H1 (cell line): ENCODE measurements around the gene HDAC11. TPM values are rescaled to one million over a fixed set of nuclear protein-coding genes. Genes with fewer than 3 reads are reported as not detected.

ENCODE experiments used
- CTCF ChIA-PET: fragments of 300-600 bp; sonication (Branson Sonifier 250); formaldehyde crosslinking; loops from one replicate; lab custom pipeline; 2021; ENCODE audit not compliant: partially characterized antibody; lab: Charles Lee
- POLR2A ChIA-PET: fragments of 300-600 bp; sonication (Branson Sonifier 250); formaldehyde crosslinking; loops from one replicate; lab custom pipeline; 2021; ENCODE audit warnings: inconsistent platforms; ENCODE audit not compliant: partially characterized antibody; lab: Charles Lee
- DNase-seq, 2 experiments: peaks; one replicate each; pipeline versions ENCODE4 v3.0.0 to v3.0.0-alpha.2; 2010 to 2022; ENCODE audit warnings: low spot score in 2 of 2, low read depth in 1 of 2, mixed read lengths in 1 of 2
- FAIRE-seq: peaks from 2 replicates; lab custom pipeline; 2011; peaks lifted over from hg19 to GRCh38; lab: Jason Lieb, UNC
- H2AFZ ChIP-seq: 2 replicates; pipeline ENCODE4 v1.8.1; 2012; ENCODE audit warnings: low read length, inconsistent platforms
- H2AK5ac ChIP-seq: 2 replicates; pipeline ENCODE4 v1.6.1; 2013; ENCODE audit warnings: low read depth, low read length
- H2BK120ac ChIP-seq: replicated peaks from 2 replicates; pipeline ENCODE3; 2013; ENCODE audit warnings: low read depth, low read length, inconsistent platforms
- H2BK12ac ChIP-seq: 2 replicates; pipeline ENCODE4 v1.6.1; 2013; ENCODE audit warnings: low read depth, low read length
- H2BK15ac ChIP-seq: 2 replicates; pipeline ENCODE4 v1.6.1; 2013; ENCODE audit warnings: low read length
- H2BK20ac ChIP-seq: 2 replicates; pipeline ENCODE4 v1.6.1; 2013; ENCODE audit warnings: low read length
- H2BK5ac ChIP-seq: 2 replicates; pipeline ENCODE4 v1.6.1; 2013; ENCODE audit warnings: low read depth, low read length
- H3K14ac ChIP-seq: 2 replicates; pipeline ENCODE4 v1.6.1; 2013; ENCODE audit warnings: inconsistent platforms; ENCODE audit not compliant: insufficient read length
- H3K18ac ChIP-seq: 2 replicates; pipeline ENCODE4 v1.6.1; 2013; ENCODE audit warnings: low read length; ENCODE audit errors: extremely low read depth
- H3K23ac ChIP-seq: 2 replicates; pipeline ENCODE4 v1.6.1; 2013; ENCODE audit warnings: inconsistent platforms; ENCODE audit not compliant: insufficient read length
- H3K23me2 ChIP-seq: 2 replicates; pipeline ENCODE4 v1.6.1; 2013; ENCODE audit warnings: low read depth, low read length
- H3K27ac ChIP-seq: 2 replicates; pipeline ENCODE4 v1.6.1; 2011; ENCODE audit warnings: low read depth, low read length, inconsistent platforms
- H3K27me3 ChIP-seq, 4 experiments: replicated peaks in 1 of 4; 1 replicate in 1 of 4; 2 replicates in 3 of 4; pipeline versions ENCODE4 v1.6.1 to v1.8.1; 2011 to 2013; ENCODE audit warnings: low read length in 3 of 4, mild to moderate bottlenecking in 3 of 4, inconsistent platforms in 2 of 4, mixed read lengths in 2 of 4, moderate library complexity in 1 of 4; ENCODE audit not compliant: control insufficient read depth in 3 of 4, insufficient read depth in 3 of 4; ENCODE audit errors: extremely low read depth in 1 of 4
- H3K36me3 ChIP-seq, 4 experiments: 2 replicates each; pipeline versions ENCODE4 v1.6.1 to v1.8.1; 2011 to 2013; ENCODE audit warnings: mild to moderate bottlenecking in 4 of 4, low read length in 3 of 4, moderate library complexity in 2 of 4, control low read depth in 1 of 4, inconsistent platforms in 1 of 4; ENCODE audit not compliant: insufficient read depth in 4 of 4, control insufficient read depth in 2 of 4
- H3K4ac ChIP-seq: replicated peaks from 2 replicates; pipeline ENCODE3; 2013; ENCODE audit warnings: low read length, low read depth, mixed read lengths, inconsistent platforms; ENCODE audit not compliant: insufficient read length
- H3K4me1 ChIP-seq, 4 experiments: replicated peaks in 1 of 4; 1 replicate in 1 of 4; 2 replicates in 3 of 4; pipeline versions ENCODE4 v1.6.1 to v1.8.1; 2011 to 2013; ENCODE audit warnings: low read length in 3 of 4, inconsistent platforms in 2 of 4, mixed read lengths in 1 of 4; ENCODE audit not compliant: insufficient read depth in 4 of 4, control insufficient read depth in 3 of 4
- H3K4me2 ChIP-seq, 2 experiments: 2 replicates each; pipeline versions ENCODE4 v1.6.1 to v1.8.1; 2011 to 2013; ENCODE audit warnings: low read depth in 2 of 2, low read length in 2 of 2, control low read depth in 1 of 2, inconsistent platforms in 1 of 2, mild to moderate bottlenecking in 1 of 2; ENCODE audit not compliant: insufficient read depth in 1 of 2
- H3K4me3 ChIP-seq, 4 experiments: fragments of 200-600, 300-600 bp in 1 of 4; sonication (generic), shearing (Covaris generic), sonication (Bioruptor Twin) in 1 of 4; 2 replicates each; pipeline versions ENCODE4 v1.5.1 to v1.8.1; 2011 to 2016; ENCODE audit warnings: low read length in 4 of 4, low read depth in 3 of 4, control low read depth in 2 of 4, inconsistent platforms in 2 of 4, mild to moderate bottlenecking in 2 of 4, mixed read lengths in 1 of 4, moderate library complexity in 1 of 4; ENCODE audit not compliant: insufficient read depth in 2 of 4; ENCODE audit errors: extremely low read depth in 1 of 4
- H3K56ac ChIP-seq: replicated peaks from 2 replicates; pipeline ENCODE3; 2013; ENCODE audit warnings: low read depth, mild to moderate bottlenecking, mixed read lengths, low read length, inconsistent platforms; ENCODE audit not compliant: insufficient read length
- H3K79me1 ChIP-seq: 2 replicates; pipeline ENCODE4 v1.6.1; 2013; ENCODE audit warnings: low read depth, low read length, control low read depth
- H3K79me2 ChIP-seq, 2 experiments: 2 replicates each; pipeline versions ENCODE4 v1.6.1 to v1.8.1; 2012 to 2013; ENCODE audit warnings: low read length in 2 of 2, mild to moderate bottlenecking in 2 of 2, inconsistent platforms in 1 of 2; ENCODE audit not compliant: insufficient read depth in 2 of 2, control insufficient read depth in 1 of 2
- H3K9ac ChIP-seq, 4 experiments: replicated peaks in 1 of 4; 1 replicate in 1 of 4; 2 replicates in 3 of 4; pipeline versions ENCODE4 v1.6.1 to v1.8.1; 2011 to 2013; ENCODE audit warnings: low read depth in 3 of 4, low read length in 3 of 4, control low read depth in 2 of 4, mild to moderate bottlenecking in 2 of 4, moderate library complexity in 2 of 4, inconsistent platforms in 1 of 4; ENCODE audit errors: extremely low read depth in 1 of 4
- H3K9me3 ChIP-seq, 2 experiments: 2 replicates each; pipeline versions ENCODE4 v1.6.1 to v1.8.1; 2012 to 2013; ENCODE audit warnings: mild to moderate bottlenecking in 2 of 2, moderate library complexity in 2 of 2, control low read depth in 1 of 2, inconsistent platforms in 1 of 2, low read depth in 1 of 2, low read length in 1 of 2, mixed read lengths in 1 of 2; ENCODE audit not compliant: insufficient read depth in 2 of 2
- H4K20me1 ChIP-seq, 2 experiments: replicated peaks in 1 of 2; 2 replicates each; pipeline versions ENCODE3 to v1.8.1; 2011 to 2013; ENCODE audit warnings: inconsistent platforms in 2 of 2, low read length in 2 of 2, mild to moderate bottlenecking in 1 of 2; ENCODE audit not compliant: insufficient read depth in 2 of 2, control insufficient read depth in 1 of 2
- H4K5ac ChIP-seq: 2 replicates; pipeline ENCODE4 v1.6.1; 2013; ENCODE audit warnings: low read length, low read depth, mixed read lengths, inconsistent platforms; ENCODE audit not compliant: insufficient read length
- H4K8ac ChIP-seq: 2 replicates; pipeline ENCODE4 v1.8.0; 2013; ENCODE audit warnings: mild to moderate bottlenecking, moderate library complexity, low read length, inconsistent platforms; ENCODE audit not compliant: insufficient read depth; ENCODE audit errors: extremely low read depth
- H4K91ac ChIP-seq: replicated peaks from 2 replicates; pipeline ENCODE3; 2013; ENCODE audit warnings: low read length, mixed read lengths, inconsistent platforms; ENCODE audit not compliant: insufficient read length
- CHD1 ChIP-seq: IDR thresholded peaks from 2 replicates; pipeline ENCODE4 v1.6.1; 2012; ENCODE audit warnings: low read depth, low read length, improper control_type of control experiment
- CHD2 ChIP-seq: IDR thresholded peaks from 2 replicates; pipeline ENCODE4 v1.6.1; 2012; ENCODE audit warnings: low read length, improper control_type of control experiment
- CREB1 ChIP-seq: IDR thresholded peaks from 2 replicates; pipeline ENCODE4 v1.6.1; 2012; ENCODE audit warnings: inconsistent platforms
- CTBP2 ChIP-seq: IDR thresholded peaks from 2 replicates; pipeline ENCODE4 v1.7.0; 2011; ENCODE audit warnings: borderline replicate concordance, mild to moderate bottlenecking, moderate library complexity, mixed read lengths, low read length; ENCODE audit not compliant: insufficient read depth, insufficient read length
- EZH2 ChIP-seq: fragments of 200-600 bp; sonication (generic); IDR thresholded peaks from 2 replicates; pipeline ENCODE4 v1.7.1; 2012; ENCODE audit warnings: low read depth, mild to moderate bottlenecking, moderate library complexity, low read length, inconsistent platforms; ENCODE audit not compliant: severe bottlenecking
- FOSL1 ChIP-seq: IDR thresholded peaks from 2 replicates; pipeline ENCODE4 v1.6.1; 2011; ENCODE audit warnings: mild to moderate bottlenecking, low read depth, low read length, moderate library complexity; ENCODE audit not compliant: insufficient read depth
- HDAC2 ChIP-seq, 2 experiments: fragments of 300-600 bp in 1 of 2; sonication (generic) in 1 of 2; IDR thresholded peaks; 2 replicates each; pipeline ENCODE4 v1.6.1; 2011 to 2012; ENCODE audit warnings: low read depth in 2 of 2, low read length in 2 of 2, mild to moderate bottlenecking in 2 of 2, moderate library complexity in 2 of 2, borderline replicate concordance in 1 of 2, inconsistent platforms in 1 of 2
- KDM1A ChIP-seq: fragments of 200-600, 300-600 bp; sonication (generic); IDR thresholded peaks from 2 replicates; pipeline ENCODE4 v1.7.1; 2016; ENCODE audit warnings: mild to moderate bottlenecking, low read length, borderline replicate concordance
- KDM4A ChIP-seq: IDR thresholded peaks from one replicate; pipeline ENCODE4 v1.7.1; 2012; ENCODE audit warnings: low read depth, mild to moderate bottlenecking, moderate library complexity, low read length, inconsistent platforms; ENCODE audit not compliant: severe bottlenecking
- POU5F1 ChIP-seq: IDR thresholded peaks from 2 replicates; pipeline ENCODE4 v1.6.1; 2011; ENCODE audit warnings: low read depth, mild to moderate bottlenecking, low read length, moderate library complexity
- YY1 ChIP-seq: IDR thresholded peaks from 2 replicates; pipeline ENCODE4 v1.6.1; 2011; ENCODE audit warnings: low read depth, mild to moderate bottlenecking, low read length
- WGBS, 2 experiments: shearing (Covaris generic) in 1 of 2; methylation state at CpG; one replicate each; pipeline versions ENCODE4 v1.1.6 to v1.1.7; 2013 to 2015; ENCODE audit warnings: low lambda C conversion rate in 2 of 2, mixed read lengths in 2 of 2, inconsistent platforms in 1 of 2, low coverage in 1 of 2, missing lambda C conversion rate in 1 of 2; ENCODE audit not compliant: insufficient replicate concordance in 2 of 2, insufficient coverage in 1 of 2, insufficient read length in 1 of 2; ENCODE audit errors: extremely low coverage in 1 of 2, missing lambda C conversion rate in 1 of 2; 5-methylcytosine and 5-hydroxymethylcytosine counted together
- polyA plus RNA-seq, 7 experiments: library from polyadenylated mRNA; depleted of rRNA in 3 of 7; stranded (reverse) in 5 of 7; unstranded in 2 of 7; fragments of >200 nt in 5 of 7; fragments of 200-250 nt in 2 of 7; gene quantifications; 1 replicate in 5 of 7; 2 replicates in 1 of 7; 4 replicates in 1 of 7; pipeline versions ENCODE4 v1.2.1 to v1.2.3, GENCODE V29; 2011 to 2013; ENCODE audit warnings: missing spikeins in 2 of 7, mixed read lengths in 2 of 7
- total RNA-seq: library from RNA; stranded (reverse); fragmentation: NEBNext Ultra II Directional; extraction: Animal tissue kit (Norgen Biotek cat#: 25700); gene quantifications from 2 replicates; pipeline ENCODE4 v1.2.1, GENCODE V29; 2021

HDAC11 gene
- total and polyA plus RNA-seq, 2 of the 8 experiments (the other 6 are each of a cell fraction or from before 2014, with no cell fraction given) = 6.8 to 7.4 TPM

GRCh38 chr3:13535526-13535875 lies 55.4 kb downstream of the HDAC11 start:
- no peak overlapping the region for H4K8ac ChIP-seq
- ChIA-PET POLR2A (interaction anchor here (1.0 to 1.4 kb wide), 2 partner anchors 10 to 11 kb away, joined by 3 read pairs; no protein-coding TSS in a partner anchor), CTCF (interaction anchor here (0.7 to 51.2 kb wide), 4 partner anchors 12 to 196 kb away, joined by 3 to 856 read pairs (median 6); no protein-coding TSS in a partner anchor)
- H3K4ac ChIP-seq = no peak overlapping the region
- no peak overlapping the region for H3K4me2 ChIP-seq
- no peak overlapping the region for H2BK20ac ChIP-seq
- H2BK12ac ChIP-seq = no peak overlapping the region
- H4K5ac ChIP-seq = no peak overlapping the region
- TF ChIP-seq FOSL1 (no peak), EZH2 (no peak), CREB1 (no peak), CTBP2 (no peak), CHD1 (no peak), POU5F1 (no peak), KDM1A (no peak), YY1 (no peak), KDM4A (no peak), HDAC2 (IDR thresholded peaks at IDR 0.05; ENCODE audit: borderline replicate concordance in 1 of 2, low read depth in 2 of 2, low read length in 2 of 2) (no peak), CHD2 (no peak)
- H2BK120ac ChIP-seq = no peak overlapping the region
- no peaks in the 10 kb centered on the region for H3K27me3 ChIP-seq
- H2BK5ac ChIP-seq = 0 out of 2 replicates have a peak overlapping the region, but pooled peaks have one; percentile 56
- H3K18ac ChIP-seq = no peak overlapping the region; the same call in 1 of the 2 replicates
- no peaks in the 10 kb centered on the region for H3K79me2 ChIP-seq
- H3K23me2 ChIP-seq = no peaks in the 10 kb centered on the region
- H2BK15ac ChIP-seq = peak overlapping the region; percentile 18; the same call in 1 of the 2 replicates
- 81% methylated on average over 7 of the region's 10 CpGs; no CpG with 5 or more reads in 1 of the 2 experiments for WGBS, 2 experiments
- 0 out of 2 replicates have a peak overlapping the region, but pooled peaks have one; percentile 16 for H2AK5ac ChIP-seq
- no peaks in the 10 kb centered on the region for H3K79me1 ChIP-seq
- H4K91ac ChIP-seq = no peak overlapping the region
- no peak overlapping the region for H3K23ac ChIP-seq
- no peak overlapping the region for H3K9ac ChIP-seq
- H3K4me3 ChIP-seq = no peak overlapping the region
- H4K20me1 ChIP-seq = no peaks in the 10 kb centered on the region
- no peak overlapping the region for H3K14ac ChIP-seq
- no peak overlapping the region for H3K27ac ChIP-seq
- H3K9me3 ChIP-seq = no peaks in the 10 kb centered on the region
- H3K4me1 ChIP-seq = peaks cover 0 to 5% (median 1%) of the 10 kb centered on the region in 4 experiments; a peak in 2 of 7 replicates
- no peaks in the 10 kb centered on the region for H3K36me3 ChIP-seq
- FAIRE-seq (no peak), DNase-seq (no peak)
- H3K56ac ChIP-seq = no peak overlapping the region
- H2AFZ ChIP-seq = no peak overlapping the region
